ENCODE results near the gene MPDU1.
A peak's percentile ranks its signal among the peaks of the same experiment; 100 is the strongest.
"Not testable (repeated sequence)": the region's sequence is repeated elsewhere in the genome, so short reads cannot be mapped to it uniquely, and the experiment has no call there.

The MPDU1 gene

GRCh38 chr17:7623661-7624060 lies 40.0 kb downstream of the MPDU1 start:
- Histone ChIP-seq H2AFZ (ENCODE audit: low read depth, low read length) (no peak overlapping the region), H3K9ac (ENCODE audit: low read depth, low read length) (no peak overlapping the region), H3K9me3 (ENCODE audit: insufficient read depth, low read length, severe bottlenecking) (no peaks in the 10 kb centered on the region), H3K36me3 (ENCODE audit: insufficient read depth, low read length) (no peaks in the 10 kb centered on the region), H4K20me1 (ENCODE audit: insufficient read depth, low read length) (peaks cover 9% of the 10 kb centered on the region; the same call in 1 of the 2 replicates), H3K79me2 (ENCODE audit: insufficient read depth, low read length) (no peaks in the 10 kb centered on the region; the same call in 1 of the 2 replicates), H3K4me3 (ENCODE audit: low read depth in 1 of 2, low read length in 2 of 2) (no peak overlapping the region), H3K4me2 (ENCODE audit: insufficient read depth, low read length) (no peak overlapping the region), H3K4me1 (ENCODE audit: insufficient read depth, low read length) (peaks cover 20% of the 10 kb centered on the region), H3K27ac (ENCODE audit: low read length) (no peak overlapping the region), H3K27me3 (ENCODE audit: insufficient read depth, low read length, poor library complexity) (no peaks in the 10 kb centered on the region)
- no peak for DNase-seq
- no peak for TF ChIP-seq CTCF (IDR thresholded peaks at IDR 0.05; ENCODE audit: borderline replicate concordance, extremely low read depth, low read length, poor library complexity, severe bottlenecking)
- no peak for TF ChIP-seq EZH2 (IDR thresholded peaks at IDR 0.05; ENCODE audit: borderline replicate concordance, low read depth, low read length, severe bottlenecking)
- no peak for ATAC-seq (ENCODE audit: insufficient read depth, low read depth)

DNA sequence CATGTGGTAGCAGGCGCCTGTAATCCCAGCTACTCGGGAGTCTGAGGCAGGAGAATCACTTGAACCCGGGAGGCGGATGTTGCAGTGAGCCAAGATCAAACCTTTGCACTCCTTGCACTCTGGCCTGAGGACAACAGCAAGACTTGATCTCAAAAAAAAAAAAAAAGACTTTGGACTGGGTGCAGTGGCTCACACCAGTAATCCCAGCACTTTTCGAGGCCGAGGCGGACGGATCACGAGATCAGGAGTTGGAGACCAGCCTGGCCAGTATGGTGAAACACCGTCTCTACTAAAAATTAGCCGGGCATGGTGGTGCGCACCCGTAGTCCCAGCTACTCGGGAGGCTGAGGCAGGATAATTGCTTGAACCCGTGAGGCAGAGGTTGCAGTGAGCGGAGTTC lies 42.1 kb downstream of the MPDU1 start:
- H3K36me3 ChIP-seq (ENCODE audit: insufficient read depth, low read length); H3K4me3 ChIP-seq (ENCODE audit: low read depth in 1 of 2, low read length in 2 of 2); ATAC-seq (ENCODE audit: insufficient read depth, low read depth); H3K4me2 ChIP-seq (ENCODE audit: insufficient read depth, low read length); H3K9me3 ChIP-seq (ENCODE audit: insufficient read depth, low read length, severe bottlenecking); H3K27me3 ChIP-seq (ENCODE audit: insufficient read depth, low read length, poor library complexity); DNase-seq; H3K79me2 ChIP-seq (ENCODE audit: insufficient read depth, low read length); H3K27ac ChIP-seq (ENCODE audit: low read length); H2AFZ ChIP-seq (ENCODE audit: low read depth, low read length); H3K9ac ChIP-seq (ENCODE audit: low read depth, low read length); H4K20me1 ChIP-seq (ENCODE audit: insufficient read depth, low read length): not testable (repeated sequence)
- H3K4me1 ChIP-seq (ENCODE audit: insufficient read depth, low read length): peaks cover 20% of the 10 kb centered on the region

DNA sequence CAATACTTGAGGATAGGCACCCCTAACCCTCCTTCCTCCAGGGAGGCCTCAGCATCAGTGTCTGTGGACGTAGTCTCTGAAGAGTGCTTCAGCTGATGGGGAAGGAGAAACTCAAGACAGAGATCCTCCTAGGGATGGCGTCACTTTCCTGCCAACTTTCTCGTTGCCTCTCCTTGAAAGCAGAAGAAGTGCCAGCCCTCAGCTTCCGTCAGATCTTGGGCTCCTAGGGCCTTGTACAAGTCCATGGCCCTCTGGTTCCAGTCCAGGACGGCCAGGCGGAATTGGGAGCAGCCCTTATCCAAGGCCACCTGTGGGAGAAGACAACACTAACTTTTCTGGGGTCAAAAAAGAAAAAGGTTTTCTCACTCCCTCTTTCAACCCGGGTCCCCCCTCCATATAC lies 42.7 kb downstream of the MPDU1 start:
- H3K9me3 ChIP-seq (ENCODE audit: insufficient read depth, low read length, severe bottlenecking): no peaks in the 10 kb centered on the region
- no peaks in the 10 kb centered on the region for H3K36me3 ChIP-seq (ENCODE audit: insufficient read depth, low read length)
- no peak overlapping the region; the same call in 1 of the 2 replicates for H3K27ac ChIP-seq (ENCODE audit: low read length)
- H3K27me3 ChIP-seq (ENCODE audit: insufficient read depth, low read length, poor library complexity): no peaks in the 10 kb centered on the region
- DNase-seq (no peak), ATAC-seq (ENCODE audit: insufficient read depth, low read depth) (no peak)
- peak overlapping the region; percentile 95; the same call in 1 of the 2 replicates for H3K4me2 ChIP-seq (ENCODE audit: insufficient read depth, low read length)
- no peak for TF ChIP-seq CTCF (IDR thresholded peaks at IDR 0.05; ENCODE audit: borderline replicate concordance, extremely low read depth, low read length, poor library complexity, severe bottlenecking)
- peak overlapping the region; percentile 77; the same call in 1 of the 2 replicates for H3K9ac ChIP-seq (ENCODE audit: low read depth, low read length)
- 0 out of 4 replicates have a peak overlapping the region, but pooled peaks of 1 of the 2 experiments have one; percentile 82 for H3K4me3 ChIP-seq (ENCODE audit: low read depth in 1 of 2, low read length in 2 of 2)
- peaks cover 20% of the 10 kb centered on the region for H3K4me1 ChIP-seq (ENCODE audit: insufficient read depth, low read length)
- H3K79me2 ChIP-seq (ENCODE audit: insufficient read depth, low read length): no peaks in the 10 kb centered on the region; the same call in 1 of the 2 replicates
- no peak overlapping the region for H2AFZ ChIP-seq (ENCODE audit: low read depth, low read length)
- peaks cover 9% of the 10 kb centered on the region for H4K20me1 ChIP-seq (ENCODE audit: insufficient read depth, low read length)

DNA sequence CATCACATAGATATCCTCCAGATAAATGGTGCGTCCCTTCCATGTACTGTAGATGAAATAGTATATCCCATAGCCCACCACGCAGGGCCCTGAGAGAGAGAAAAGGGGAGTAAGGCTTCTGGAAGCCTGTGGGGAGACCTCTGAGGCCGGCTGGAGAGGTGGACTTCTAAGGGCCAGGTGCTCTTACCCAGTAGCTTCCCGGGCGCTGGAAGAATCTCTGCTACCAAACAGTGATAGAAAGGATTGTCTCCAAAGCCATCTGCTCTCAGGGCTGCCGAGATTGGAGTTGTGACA lies 43.3 kb downstream of the MPDU1 start:
- ATAC-seq (ENCODE audit: insufficient read depth, low read depth) (no peak), DNase-seq (no peak)
- no peaks in the 10 kb centered on the region for H3K36me3 ChIP-seq (ENCODE audit: insufficient read depth, low read length)
- peak overlapping the region; percentile 95 for H3K4me2 ChIP-seq (ENCODE audit: insufficient read depth, low read length)
- H3K79me2 ChIP-seq (ENCODE audit: insufficient read depth, low read length): no peaks in the 10 kb centered on the region; the same call in 1 of the 2 replicates
- H3K9me3 ChIP-seq (ENCODE audit: insufficient read depth, low read length, severe bottlenecking): no peaks in the 10 kb centered on the region
- H3K9ac ChIP-seq (ENCODE audit: low read depth, low read length): peak overlapping the region; percentile 77
- peak overlapping the region; percentile 82 to 89; a peak in 3 of 4 replicates for H3K4me3 ChIP-seq (ENCODE audit: low read depth in 1 of 2, low read length in 2 of 2)
- H3K27me3 ChIP-seq (ENCODE audit: insufficient read depth, low read length, poor library complexity): no peaks in the 10 kb centered on the region
- peaks cover 20% of the 10 kb centered on the region for H3K4me1 ChIP-seq (ENCODE audit: insufficient read depth, low read length)
- peak overlapping the region; percentile 82 for H2AFZ ChIP-seq (ENCODE audit: low read depth, low read length)
- H4K20me1 ChIP-seq (ENCODE audit: insufficient read depth, low read length): peaks cover 9% of the 10 kb centered on the region
- no peak for TF ChIP-seq CTCF (IDR thresholded peaks at IDR 0.05; ENCODE audit: borderline replicate concordance, extremely low read depth, low read length, poor library complexity, severe bottlenecking)
- no peak for TF ChIP-seq EZH2 (IDR thresholded peaks at IDR 0.05; ENCODE audit: borderline replicate concordance, low read depth, low read length, severe bottlenecking)
- peak overlapping the region; percentile 72 for H3K27ac ChIP-seq (ENCODE audit: low read length)

Measured in DND-41 (cell line).